HG02884 (cell line): ENCODE data around the gene POU2F1.

Source experiments
- ATAC-seq: cut with Tn5 transposase; IDR thresholded peaks from one replicate; pipeline ENCODE4 v1.9.1; 2021; ENCODE audit warnings: mild to moderate bottlenecking, moderate library complexity; ENCODE audit not compliant: unreplicated experiment

Gene POU2F1

DNA sequence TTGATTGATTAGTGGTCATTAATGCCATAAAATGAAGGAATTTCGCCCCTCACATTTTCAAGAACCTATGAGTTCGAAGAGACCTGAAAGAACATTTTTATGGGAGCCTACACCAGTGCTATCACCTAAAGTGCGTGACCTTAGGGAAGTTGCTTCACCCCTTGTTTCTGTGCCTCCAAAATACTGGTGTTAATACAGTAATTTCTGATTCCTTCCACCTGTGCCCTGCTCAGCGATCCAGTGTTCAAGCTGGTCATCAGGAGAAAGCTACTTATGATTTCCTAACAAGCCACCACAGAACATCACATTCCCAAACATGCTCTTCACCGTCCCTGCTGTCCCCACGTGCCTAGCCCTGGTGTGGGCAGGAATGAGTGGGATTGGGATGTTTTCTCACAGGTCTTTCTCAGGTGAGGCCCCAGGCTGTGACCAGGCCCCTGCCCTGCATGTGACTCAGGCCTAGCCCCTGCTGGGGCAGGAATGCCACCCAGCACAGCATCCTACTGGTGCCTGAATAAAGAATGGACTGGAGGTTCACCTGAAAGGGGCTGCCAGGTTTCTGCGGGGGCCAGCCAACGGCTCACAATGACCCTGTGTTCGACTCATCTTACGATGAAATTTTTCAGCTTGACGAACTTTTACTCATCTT, 237.4 kb downstream of the POU2F1 start:
- ATAC-seq: no peak

DNA sequence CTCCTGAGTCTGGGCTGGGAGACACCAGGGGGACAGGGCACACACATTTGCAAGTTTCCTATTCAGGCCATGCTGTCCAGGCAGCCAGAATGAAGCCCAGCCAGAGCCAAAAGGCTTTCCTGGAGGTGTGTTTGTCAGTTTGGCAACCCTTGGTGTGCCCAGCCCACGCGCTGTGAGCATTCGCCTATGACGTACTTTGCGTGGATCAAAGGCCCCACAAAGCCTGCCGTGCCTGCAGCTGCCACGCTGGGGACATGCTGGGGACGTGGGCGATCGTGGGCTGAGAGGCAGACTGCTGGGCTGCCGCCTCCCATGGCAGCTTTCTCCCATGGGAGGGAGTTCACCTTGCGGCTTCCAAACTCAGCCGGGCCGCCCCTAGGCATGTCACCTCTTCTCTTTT, 240.2 kb downstream of the POU2F1 start:
- no peak for ATAC-seq

DNA sequence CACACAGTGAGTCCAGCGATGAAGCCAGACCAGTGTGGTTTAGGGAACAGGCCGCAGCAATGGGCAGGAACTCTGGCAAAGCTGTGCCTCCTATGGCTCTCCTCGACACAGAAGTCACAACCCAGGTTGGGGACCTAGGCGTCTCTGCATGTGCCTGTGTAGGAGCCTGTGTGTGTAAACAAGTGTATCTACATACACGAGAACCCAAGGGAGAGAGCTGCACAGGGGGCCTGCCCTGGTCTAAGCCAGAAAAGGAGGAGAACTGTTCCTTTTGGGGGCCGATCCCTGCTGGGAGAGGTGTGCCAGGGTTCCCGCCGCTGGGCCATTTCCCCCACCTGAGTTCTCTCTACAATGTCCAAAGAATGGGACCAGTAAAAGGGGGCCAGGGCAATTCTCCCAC, 241.7 kb downstream of the POU2F1 start:
- ATAC-seq: no peak

DNA sequence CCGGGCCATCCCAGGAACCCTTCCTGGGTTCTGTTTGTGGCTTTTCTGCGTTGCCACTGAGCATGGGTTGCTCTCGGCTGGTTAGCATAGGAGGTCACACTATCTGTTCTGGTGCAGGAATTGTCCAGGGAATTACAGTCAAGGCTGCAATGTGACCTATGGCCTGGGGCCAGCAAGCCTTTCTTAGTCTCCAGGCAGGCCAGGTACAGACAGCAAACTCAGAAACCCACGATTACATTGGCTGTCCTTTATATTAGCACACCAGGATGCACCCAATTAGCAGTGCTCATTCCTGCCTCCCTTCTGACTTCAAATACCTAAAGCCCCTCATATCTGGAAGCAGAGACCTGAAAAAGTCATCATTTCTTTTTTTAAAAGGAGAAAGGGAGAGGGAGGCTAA, 242.4 kb downstream of the POU2F1 start:
- no peak for ATAC-seq

DNA sequence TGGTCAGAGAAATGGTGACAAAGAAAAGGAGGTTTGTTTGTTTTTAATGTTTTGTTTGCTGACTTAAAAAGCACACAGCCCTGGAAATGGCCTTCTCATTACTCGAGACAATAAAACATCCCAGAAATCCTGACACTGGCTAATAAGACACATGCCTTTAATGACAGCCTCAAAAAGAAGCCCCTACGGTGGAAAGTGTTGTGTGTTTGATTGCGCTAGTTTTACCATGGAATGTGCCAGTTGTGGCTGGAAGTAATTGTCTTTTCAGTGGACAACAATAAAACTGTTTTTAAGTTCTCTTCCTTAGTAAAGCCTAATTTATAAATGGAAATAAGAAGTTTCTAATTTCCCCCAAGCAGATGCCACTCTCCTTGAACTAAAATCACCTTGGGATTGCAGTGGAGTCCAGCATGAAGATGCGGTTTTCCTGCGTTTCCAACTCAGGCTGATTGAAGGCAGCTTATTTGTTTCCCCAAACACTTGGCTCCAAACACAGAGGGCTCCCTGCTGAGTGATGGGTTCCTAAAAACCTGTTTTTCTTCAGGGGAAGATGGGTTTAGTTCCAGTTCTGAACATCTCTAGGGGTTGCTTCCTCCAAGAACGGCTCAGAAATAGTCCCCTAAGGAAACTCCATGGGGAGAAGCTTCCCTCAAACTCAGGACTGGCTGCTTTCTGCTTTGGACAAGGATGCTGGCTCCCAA, 243.3 kb downstream of the POU2F1 start:
- ATAC-seq: no peak

DNA sequence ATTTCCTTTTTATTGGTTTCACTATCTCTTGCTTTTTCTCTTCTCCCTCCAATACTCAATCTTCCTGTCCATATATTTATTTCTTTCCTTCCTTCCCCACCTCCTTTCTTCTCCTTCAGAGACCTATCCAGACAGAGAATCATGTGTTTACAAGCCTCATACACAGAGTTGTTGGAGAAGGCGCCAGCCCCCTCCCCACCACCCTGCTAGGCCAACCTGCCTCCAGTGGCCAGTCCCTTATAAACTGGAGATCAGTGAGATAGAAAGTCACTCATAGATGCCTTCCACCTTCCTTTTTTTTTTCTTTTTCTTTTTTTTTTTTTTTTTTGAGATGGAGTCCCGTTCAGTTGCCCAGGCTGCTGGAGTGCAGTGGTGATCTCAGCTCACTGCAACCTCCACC, 244.3 kb downstream of the POU2F1 start:
- ATAC-seq: no peak

DNA sequence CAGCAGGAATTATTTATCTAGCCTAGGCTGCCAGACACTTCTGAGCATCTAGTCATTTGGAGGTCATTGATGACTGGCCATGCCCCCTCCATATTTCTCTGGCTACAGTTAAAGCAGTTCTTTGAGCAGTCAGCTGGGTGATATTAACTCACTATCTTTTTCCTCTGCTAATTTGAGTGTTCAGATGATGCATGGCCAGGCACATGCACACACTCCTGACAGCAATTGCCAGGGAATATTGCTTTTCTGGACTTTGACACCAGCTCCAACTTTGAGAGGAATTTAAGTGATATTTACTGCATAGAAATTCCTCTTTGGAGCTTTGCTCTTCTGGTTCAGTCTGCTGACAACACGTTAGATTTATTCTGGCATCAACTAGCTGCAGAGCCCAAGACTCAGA, 245.1 kb downstream of the POU2F1 start:
- no peak for ATAC-seq

DNA sequence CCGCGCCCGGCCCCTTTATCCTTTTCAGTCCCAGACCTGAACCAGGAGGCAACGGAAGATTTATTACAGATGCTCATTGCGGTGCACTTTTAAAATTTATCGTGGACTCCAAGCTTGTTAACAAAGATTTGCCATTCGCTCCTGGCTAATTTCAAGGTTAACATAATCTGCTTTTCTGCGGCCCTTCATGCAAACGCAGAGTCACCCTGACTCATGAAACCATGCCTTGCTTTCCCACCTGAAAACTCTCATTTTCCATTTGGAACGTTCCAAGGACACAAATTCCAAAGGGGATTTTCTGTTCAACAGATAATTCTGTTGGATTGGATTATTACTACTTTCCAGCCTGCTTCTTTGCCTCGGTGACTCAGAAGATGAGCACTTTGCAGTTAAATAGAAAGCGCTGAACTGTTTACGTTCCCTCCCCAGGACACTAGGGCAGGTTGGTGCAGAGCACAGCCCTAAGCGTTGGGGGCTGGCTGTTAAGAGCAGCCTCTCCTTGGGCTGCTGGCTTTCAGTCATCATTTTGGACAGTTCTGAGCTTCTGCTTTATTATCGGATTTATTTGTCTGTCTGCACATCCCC, 246.5 kb downstream of the POU2F1 start:
- no peak for ATAC-seq

DNA sequence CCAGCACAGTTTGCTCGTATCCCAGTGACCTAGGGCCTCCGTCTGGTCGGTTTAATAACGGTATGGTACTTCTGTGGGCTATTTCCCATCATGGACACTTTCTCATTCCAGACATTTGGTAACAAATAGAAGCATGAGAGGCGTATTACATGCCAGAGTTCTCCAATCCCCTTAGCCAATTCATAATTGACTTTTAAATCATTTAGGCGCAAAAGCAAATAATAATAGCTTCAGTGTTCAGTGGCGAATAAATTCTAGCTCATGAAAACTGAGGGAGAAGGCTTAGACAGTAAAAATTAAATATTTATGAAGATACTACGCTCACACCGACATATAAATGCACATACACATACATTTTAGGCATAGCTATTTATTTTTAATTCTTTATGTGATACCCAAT, 247.1 kb downstream of the POU2F1 start:
- no peak for ATAC-seq

DNA sequence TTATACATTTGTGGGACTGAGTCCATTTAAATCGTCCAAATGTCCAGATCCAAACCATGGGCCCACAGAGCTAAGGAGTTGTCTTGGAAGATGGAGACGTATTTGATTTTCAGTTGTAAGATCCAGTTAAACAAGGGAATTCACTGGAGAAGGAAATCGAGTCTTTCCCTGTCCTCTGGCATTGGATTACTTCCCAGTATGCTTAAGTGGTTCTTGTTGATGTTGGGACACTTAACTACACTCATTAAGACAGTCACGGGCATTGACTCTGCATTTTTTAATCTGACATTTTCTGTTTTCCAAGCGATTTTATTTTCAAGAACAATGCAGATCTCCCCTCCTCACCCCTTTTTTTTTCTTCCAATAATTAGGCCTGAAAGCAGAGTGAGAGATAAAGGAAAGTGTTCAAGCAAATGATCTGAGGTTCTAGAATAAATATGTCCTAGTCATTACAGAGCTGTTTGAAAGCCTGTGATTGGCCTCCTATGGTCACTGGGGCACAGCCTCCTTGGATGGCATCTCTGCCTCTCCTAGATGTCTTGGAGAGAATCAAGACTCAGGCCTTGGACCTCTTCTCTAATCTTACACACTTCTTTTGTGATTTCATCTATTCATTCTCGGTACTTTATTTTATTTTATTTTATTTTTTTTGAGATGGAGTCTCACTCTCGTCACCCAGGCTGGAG, 248.7 kb downstream of the POU2F1 start:
- ATAC-seq: no peak

DNA sequence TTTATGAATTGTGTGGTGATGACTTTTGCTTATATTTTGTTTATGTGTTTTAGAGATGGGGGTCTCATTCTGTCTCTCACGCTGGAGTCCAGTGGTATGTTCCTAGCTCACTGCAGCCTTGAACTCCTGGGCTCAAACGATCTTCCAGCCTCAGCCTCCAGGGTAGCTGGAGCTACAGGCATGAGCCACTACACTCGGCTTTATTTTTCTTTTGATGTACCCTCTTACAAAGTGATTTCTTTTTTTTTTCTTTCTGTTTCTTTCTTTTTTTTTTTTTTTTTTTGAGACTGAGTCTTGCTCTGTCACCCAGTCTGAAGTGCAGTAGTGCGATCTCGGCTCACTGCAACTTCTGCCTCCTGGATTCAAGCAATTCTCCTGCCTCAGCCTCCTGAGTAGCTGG, 250.9 kb downstream of the POU2F1 start:
- ATAC-seq: no peak

DNA sequence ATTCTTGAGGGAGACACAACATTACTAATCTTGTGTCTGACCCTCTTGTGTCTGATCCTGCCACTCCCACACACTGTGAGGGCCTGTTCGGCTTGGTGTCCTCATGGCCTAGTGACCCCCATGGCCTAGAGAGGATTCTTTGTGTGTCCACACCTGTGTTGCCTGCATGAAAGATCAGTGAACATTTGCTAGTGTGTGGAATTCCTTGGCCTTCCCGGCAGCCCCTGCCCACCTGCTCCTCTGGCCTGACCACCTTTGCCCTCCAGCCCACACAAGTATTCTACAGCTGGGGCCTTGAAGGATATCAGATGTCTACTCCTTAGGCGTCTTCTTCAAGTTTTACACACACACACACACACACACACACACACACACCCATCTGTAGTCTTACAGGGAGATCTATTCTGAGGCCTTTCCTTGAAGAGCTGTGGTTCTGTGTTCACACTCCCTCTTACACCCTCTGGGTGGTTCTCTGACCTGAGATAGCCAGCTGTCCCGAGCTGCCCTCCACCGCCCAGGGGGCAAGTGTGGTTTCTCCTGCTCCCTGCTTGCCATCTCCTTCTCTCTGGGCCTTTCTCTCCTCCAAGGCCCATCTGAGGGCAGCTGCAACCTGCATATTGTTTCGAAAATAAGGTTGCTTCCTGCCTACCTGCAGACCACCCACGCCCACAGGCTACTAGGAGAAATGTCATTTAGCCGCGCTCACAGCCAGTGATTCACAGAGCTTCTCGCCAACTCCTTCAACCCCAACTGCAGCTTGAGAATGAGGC, 252.3 kb downstream of the POU2F1 start:
- ATAC-seq: no peak

DNA sequence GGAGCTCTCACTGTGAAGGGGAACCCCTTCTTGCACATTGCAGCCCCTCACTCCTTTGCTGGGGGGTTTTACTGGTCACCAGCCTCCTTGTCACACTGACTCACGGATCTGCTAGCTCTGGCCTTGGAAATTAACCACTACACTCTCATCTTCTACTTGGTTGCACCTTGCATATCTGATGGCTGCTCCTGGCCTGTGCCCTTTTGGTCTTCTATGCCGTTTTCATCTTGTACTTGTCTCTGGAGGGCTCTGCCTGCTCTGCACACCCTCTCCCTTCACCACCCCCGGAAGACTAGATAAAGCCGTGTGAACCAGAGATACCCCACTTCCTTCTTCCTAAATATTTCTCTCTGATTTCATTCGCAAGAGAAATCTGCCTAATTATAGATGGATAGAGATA, 253.1 kb downstream of the POU2F1 start:
- no peak for ATAC-seq

DNA sequence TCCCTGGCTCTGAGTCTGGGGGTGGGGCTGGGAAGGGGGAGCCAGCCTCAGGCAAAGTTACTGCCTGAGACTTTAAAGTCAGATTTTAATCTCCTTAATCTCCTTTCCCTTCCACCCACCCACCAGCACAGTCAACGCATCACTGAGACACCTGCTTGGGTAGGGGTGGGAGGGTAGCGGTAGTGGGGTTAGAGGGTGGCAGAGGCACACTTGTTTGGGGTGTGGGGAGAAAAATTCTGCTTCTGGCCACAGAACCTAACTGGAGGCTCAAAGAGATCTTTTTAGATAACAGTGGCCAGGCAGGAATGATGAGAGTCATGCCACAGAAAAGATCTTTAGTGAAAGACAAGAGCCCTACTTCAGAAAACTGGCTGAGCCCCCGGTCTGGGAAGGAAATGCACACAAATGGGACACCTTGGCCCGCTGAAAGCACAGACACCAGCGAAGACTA, 253.5 kb downstream of the POU2F1 start:
- no peak for ATAC-seq

DNA sequence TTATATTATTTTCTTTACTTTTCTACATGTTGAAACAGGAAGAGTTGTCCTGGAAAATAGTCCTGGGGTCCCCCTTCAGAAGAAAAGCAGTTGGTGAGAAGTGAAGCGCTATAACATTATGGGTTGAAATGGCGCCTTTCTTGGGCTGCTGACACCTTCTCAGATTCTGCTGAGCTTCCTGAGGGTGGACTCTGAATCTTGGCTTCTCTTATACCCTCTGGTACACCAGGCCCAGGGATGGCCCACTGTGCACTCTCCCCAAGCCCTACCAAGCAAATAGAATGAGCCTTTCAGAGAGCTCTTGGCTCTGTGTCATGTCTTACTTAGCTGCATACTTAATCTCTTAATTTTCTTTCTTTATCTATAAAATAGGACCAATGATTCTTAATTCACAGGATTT, 255.4 kb downstream of the POU2F1 start:
- ATAC-seq: no peak
